Measurements from ENCODE around the gene PDGFB.
"Not testable (repeated sequence)": the region's sequence is repeated elsewhere in the genome, so short reads cannot be mapped to it uniquely, and the experiment has no call there.

PDGFB gene

GRCh38 chr22:39223091-39223710 is 21.6 kb downstream of the PDGFB start:
- no peak for DNase-seq

- DNase-seq: no peak
Measured at GRCh38 chr22:39221999-39222686, 22.6 kb downstream of the PDGFB start.

GRCh38 chr22:39220890-39221850 is 23.6 kb downstream of the PDGFB start:
- no peak for DNase-seq

- DNase-seq: no peak
Measured at GRCh38 chr22:39220450-39220849, 24.3 kb downstream of the PDGFB start.

- DNase-seq: no peak
Measured at GRCh38 chr22:39219071-39220039, 25.4 kb downstream of the PDGFB start.

GRCh38 chr22:39218432-39218831 is 26.4 kb downstream of the PDGFB start:
- not testable (repeated sequence) for DNase-seq

GRCh38 chr22:39216143-39216490 is 28.7 kb downstream of the PDGFB start:
- DNase-seq: no peak

- DNase-seq: no peak
Measured at GRCh38 chr22:39215426-39216142, 29.2 kb downstream of the PDGFB start.

- no peak for DNase-seq
Measured at GRCh38 chr22:39215070-39215396, 29.7 kb downstream of the PDGFB start.

- DNase-seq: no peak
Measured at GRCh38 chr22:39214383-39215069, 30.3 kb downstream of the PDGFB start.

- no peak for DNase-seq
Measured at GRCh38 chr22:39214006-39214382, 30.8 kb downstream of the PDGFB start.

- no peak for DNase-seq
Measured at GRCh38 chr22:39212721-39213376, 31.9 kb downstream of the PDGFB start.

- DNase-seq: no peak
Measured at GRCh38 chr22:39209756-39210155, 35.0 kb downstream of the PDGFB start.

GRCh38 chr22:39208013-39208680 is 36.6 kb downstream of the PDGFB start:
- DNase-seq: no peak

GRCh38 chr22:39207141-39208012 is 37.4 kb downstream of the PDGFB start:
- no peak for DNase-seq

GRCh38 chr22:39206491-39206890 is 38.3 kb downstream of the PDGFB start:
- DNase-seq: no peak

- no peak for DNase-seq
Measured at GRCh38 chr22:39205344-39206021, 39.3 kb downstream of the PDGFB start.

GRCh38 chr22:39204216-39204615 is 40.6 kb downstream of the PDGFB start:
- no peak for DNase-seq

GRCh38 chr22:39197578-39197977 is 47.2 kb downstream of the PDGFB start:
- DNase-seq: no peak

Measured in cerebellar nuclear complex (tissue), 1 donor.